ENCODE results near the gene CDSN.

DNA sequence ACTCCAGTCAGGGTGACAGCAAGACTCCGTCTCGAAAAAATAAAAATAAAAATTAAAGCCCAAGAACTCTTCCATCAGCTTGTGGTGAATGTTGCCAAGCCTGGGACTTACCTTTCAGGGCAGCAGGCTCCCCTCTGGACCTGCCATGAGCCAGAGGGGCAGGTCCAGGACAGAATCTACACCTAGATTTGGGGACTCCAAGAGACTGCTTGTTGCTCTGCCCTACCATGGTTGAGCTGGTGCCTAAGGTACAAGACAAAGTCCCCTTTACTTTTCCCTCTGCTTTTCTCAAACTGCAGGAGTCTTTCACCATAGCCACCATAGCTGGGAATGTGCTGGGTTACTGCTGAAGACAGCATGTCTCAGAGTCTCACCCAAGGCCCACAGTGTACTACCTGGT, 17.1 kb downstream of the CDSN start:
- TF ChIP-seq, protein P1, sequence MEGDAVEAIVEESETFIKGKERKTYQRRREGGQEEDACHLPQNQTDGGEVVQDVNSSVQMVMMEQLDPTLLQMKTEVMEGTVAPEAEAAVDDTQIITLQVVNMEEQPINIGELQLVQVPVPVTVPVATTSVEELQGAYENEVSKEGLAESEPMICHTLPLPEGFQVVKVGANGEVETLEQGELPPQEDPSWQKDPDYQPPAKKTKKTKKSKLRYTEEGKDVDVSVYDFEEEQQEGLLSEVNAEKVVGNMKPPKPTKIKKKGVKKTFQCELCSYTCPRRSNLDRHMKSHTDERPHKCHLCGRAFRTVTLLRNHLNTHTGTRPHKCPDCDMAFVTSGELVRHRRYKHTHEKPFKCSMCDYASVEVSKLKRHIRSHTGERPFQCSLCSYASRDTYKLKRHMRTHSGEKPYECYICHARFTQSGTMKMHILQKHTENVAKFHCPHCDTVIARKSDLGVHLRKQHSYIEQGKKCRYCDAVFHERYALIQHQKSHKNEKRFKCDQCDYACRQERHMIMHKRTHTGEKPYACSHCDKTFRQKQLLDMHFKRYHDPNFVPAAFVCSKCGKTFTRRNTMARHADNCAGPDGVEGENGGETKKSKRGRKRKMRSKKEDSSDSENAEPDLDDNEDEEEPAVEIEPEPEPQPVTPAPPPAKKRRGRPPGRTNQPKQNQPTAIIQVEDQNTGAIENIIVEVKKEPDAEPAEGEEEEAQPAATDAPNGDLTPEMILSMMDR (IDR thresholded peaks at IDR 0.05), result no peak
- no peak for TF ChIP-seq POLR2A (IDR thresholded peaks at IDR 0.05)
